Endodermal cell (in vitro differentiated cells): ENCODE measurements around the gene TMEM231. TPM values are rescaled to one million over a fixed set of nuclear protein-coding genes. Genes with fewer than 3 reads are reported as not detected.
"Not testable (repeated sequence)": the region's sequence is repeated elsewhere in the genome, so short reads cannot be mapped to it uniquely, and the experiment has no call there.

ENCODE experiments used
- DNase-seq: peaks from one replicate; pipeline ENCODE4 v3.0.0-alpha.2; 2017
- H3K27ac ChIP-seq: 2 replicates; pipeline ENCODE4 v1.5.1; 2013; ENCODE audit warnings: mild to moderate bottlenecking, low read depth, low read length, moderate library complexity
- H3K27me3 ChIP-seq: 2 replicates; pipeline ENCODE4 v1.6.1; 2013; ENCODE audit warnings: mild to moderate bottlenecking, low read length, moderate library complexity; ENCODE audit not compliant: insufficient read depth, control insufficient read depth, poor library complexity, severe bottlenecking
- H3K36me3 ChIP-seq: 2 replicates; pipeline ENCODE4 v1.7.0; 2013; ENCODE audit warnings: mild to moderate bottlenecking, low read length, moderate library complexity; ENCODE audit not compliant: control insufficient read depth, insufficient read depth
- H3K4me1 ChIP-seq: one replicate; pipeline ENCODE4 v1.7.0; 2013; ENCODE audit warnings: low read length; ENCODE audit not compliant: control insufficient read depth, insufficient read depth
- H3K4me3 ChIP-seq: 2 replicates; pipeline ENCODE4 v1.5.1; 2013; ENCODE audit warnings: mild to moderate bottlenecking, low read length, moderate library complexity
- H3K9ac ChIP-seq: 2 replicates; pipeline ENCODE4 v1.6.1; 2013; ENCODE audit warnings: mild to moderate bottlenecking, low read length, moderate library complexity; ENCODE audit not compliant: poor library complexity, severe bottlenecking; ENCODE audit errors: extremely low read depth
- H3K9me3 ChIP-seq: 2 replicates; pipeline ENCODE4 v1.6.1; 2013; ENCODE audit warnings: mild to moderate bottlenecking, low read length, moderate library complexity; ENCODE audit not compliant: control insufficient read depth
- H3K27ac Mint-ChIP-seq: 2 replicates; pipeline ENCODE4 v1.8.0; 2020; ENCODE audit warnings: mixed read lengths
- H3K27me3 Mint-ChIP-seq: 2 replicates; pipeline ENCODE4 v1.8.0; 2021; ENCODE audit warnings: mild to moderate bottlenecking, mixed read lengths; ENCODE audit not compliant: insufficient read depth
- H3K36me3 Mint-ChIP-seq: 2 replicates; pipeline ENCODE4 v1.8.0; 2020; ENCODE audit warnings: low read depth, mixed read lengths
- H3K4me1 Mint-ChIP-seq: 2 replicates; pipeline ENCODE4 v1.8.0; 2020; ENCODE audit warnings: mixed read lengths
- H3K4me3 Mint-ChIP-seq: 2 replicates; pipeline ENCODE4 v1.8.0; 2020; ENCODE audit warnings: mild to moderate bottlenecking, moderate library complexity, mixed read lengths
- H3K9me3 Mint-ChIP-seq: 2 replicates; pipeline ENCODE4 v1.8.0; 2020; ENCODE audit warnings: mild to moderate bottlenecking, mixed read lengths
- CTCF ChIP-seq: fragments of 200-600 bp; sonication (generic); conservative IDR thresholded peaks from 2 replicates; pipeline ENCODE4 v1.5.0; 2021; ENCODE audit warnings: antibody characterized with exemption, mild to moderate bottlenecking
- WGBS, 2 experiments: methylation state at CpG; one replicate each; pipeline versions ENCODE4 v1.1.5 to v1.1.7; 2013; ENCODE audit warnings: missing lambda C conversion rate in 2 of 2, mixed read lengths in 1 of 2; ENCODE audit not compliant: insufficient coverage in 1 of 2, insufficient read length in 1 of 2; 5-methylcytosine and 5-hydroxymethylcytosine counted together
- total RNA-seq, 2 donors: library from RNA; stranded (reverse); fragmentation: NEBNext Ultra II Directional in 1 of 2; extraction: Animal tissue kit (Norgen Biotek cat#: 25700) in 1 of 2; gene quantifications; 2 replicates in 1 of 2; 3 replicates in 1 of 2; pipeline ENCODE4 v1.2.1, GENCODE V29; 2021

Gene TMEM231
- total RNA-seq, 2 donors from 2014 or later = 11.9 to 15.7 TPM

GRCh38 chr16:75527825-75528299, 28.2 kb downstream of the TMEM231 start:
- Mint-ChIP-seq H3K4me1 (no peaks in the 10 kb centered on the region), H3K27me3 (no peaks in the 10 kb centered on the region), H3K27ac (no peak overlapping the region), H3K4me3 (no peak overlapping the region), H3K9me3 (no peaks in the 10 kb centered on the region), H3K36me3 (no peaks in the 10 kb centered on the region)
- Histone ChIP-seq H3K27me3 (no peaks in the 10 kb centered on the region), H3K9ac (no peak overlapping the region), H3K27ac (no peak overlapping the region), H3K36me3 (no peaks in the 10 kb centered on the region), H3K4me3 (no peak overlapping the region), H3K4me1 (no peaks in the 10 kb centered on the region), H3K9me3 (no peaks in the 10 kb centered on the region)
- 97% methylated on average over 5 of the region's 5 CpGs; no CpG with 5 or more reads in 1 of the 2 experiments for WGBS, 2 experiments
- DNase-seq = no peak
- no peak for TF ChIP-seq CTCF

- H3K36me3 ChIP-seq = no peaks in the 10 kb centered on the region
- DNase-seq = no peak
- H3K4me3 Mint-ChIP-seq = no peak overlapping the region
- no peak for TF ChIP-seq CTCF
- H3K4me3 ChIP-seq = no peak overlapping the region
- H3K9me3 Mint-ChIP-seq = no peaks in the 10 kb centered on the region
- H3K9ac ChIP-seq = no peak overlapping the region
- H3K27me3 Mint-ChIP-seq = no peaks in the 10 kb centered on the region
- no peaks in the 10 kb centered on the region for H3K27me3 ChIP-seq
- H3K27ac Mint-ChIP-seq = no peak overlapping the region
- H3K27ac ChIP-seq = no peak overlapping the region
- 79 to 81% methylated on average over 5 of the region's 5 CpGs for WGBS, 2 experiments
- no peaks in the 10 kb centered on the region for H3K4me1 Mint-ChIP-seq
- H3K9me3 ChIP-seq = no peaks in the 10 kb centered on the region
- no peaks in the 10 kb centered on the region for H3K36me3 Mint-ChIP-seq
- no peaks in the 10 kb centered on the region for H3K4me1 ChIP-seq
Observed at GRCh38 chr16:75526032-75526790, 29.8 kb downstream of the TMEM231 start.

GRCh38 chr16:75519175-75519574, 36.9 kb downstream of the TMEM231 start:
- 94% methylated on average over 3 to 6 of the region's 6 CpGs for WGBS, 2 experiments
- no peak overlapping the region for H3K4me3 Mint-ChIP-seq
- TF ChIP-seq CTCF = no peak
- no peaks in the 10 kb centered on the region for H3K36me3 ChIP-seq
- H3K9me3 Mint-ChIP-seq = no peaks in the 10 kb centered on the region
- H3K27ac ChIP-seq = no peak overlapping the region
- peaks cover 7% of the 10 kb centered on the region for H3K4me1 Mint-ChIP-seq
- no peak overlapping the region for H3K4me3 ChIP-seq
- H3K27ac Mint-ChIP-seq = no peak overlapping the region
- H3K27me3 ChIP-seq = no peaks in the 10 kb centered on the region
- no peaks in the 10 kb centered on the region for H3K4me1 ChIP-seq
- no peak for DNase-seq
- H3K9me3 ChIP-seq = no peaks in the 10 kb centered on the region
- peaks cover 7% of the 10 kb centered on the region for H3K27me3 Mint-ChIP-seq
- no peaks in the 10 kb centered on the region for H3K36me3 Mint-ChIP-seq
- H3K9ac ChIP-seq = no peak overlapping the region

GRCh38 chr16:75516189-75516966, 39.7 kb downstream of the TMEM231 start:
- not testable (repeated sequence) for H3K4me1 ChIP-seq, H3K36me3 Mint-ChIP-seq, H3K9me3 ChIP-seq, H3K27me3 ChIP-seq, H3K36me3 ChIP-seq, H3K27ac ChIP-seq, H3K27me3 Mint-ChIP-seq, H3K9me3 Mint-ChIP-seq, H3K4me1 Mint-ChIP-seq
- Mint-ChIP-seq H3K4me3 (peak overlapping the region; percentile 66), H3K27ac (peak overlapping the region; percentile 75)
- WGBS, 2 experiments = 10 to 24% methylated on average over 4 to 42 of the region's 42 CpGs
- Histone ChIP-seq H3K9ac (peak overlapping the region; percentile 57), H3K4me3 (peak overlapping the region; percentile 78)
- peak; percentile 81 for DNase-seq
